ENCODE measurements around the gene GPR156.
"Not testable (repeated sequence)": the region's sequence is repeated elsewhere in the genome, so short reads cannot be mapped to it uniquely, and the experiment has no call there.

The GPR156 gene

GRCh38 chr3:120284747-120285507, at the start of gene GPR156:
Gene GPR156, minus strand, starts transcription at chr3:120285222. Its CDS starts 41,124 bp downstream, at chr3:120244098.
- in situ Hi-C loops (cut with MboI; ENCODE audit: low pct_unique_long_range_greater_than_20kb, low sequenced_read_pairs, unreplicated experiment): no loop called here

DNA sequence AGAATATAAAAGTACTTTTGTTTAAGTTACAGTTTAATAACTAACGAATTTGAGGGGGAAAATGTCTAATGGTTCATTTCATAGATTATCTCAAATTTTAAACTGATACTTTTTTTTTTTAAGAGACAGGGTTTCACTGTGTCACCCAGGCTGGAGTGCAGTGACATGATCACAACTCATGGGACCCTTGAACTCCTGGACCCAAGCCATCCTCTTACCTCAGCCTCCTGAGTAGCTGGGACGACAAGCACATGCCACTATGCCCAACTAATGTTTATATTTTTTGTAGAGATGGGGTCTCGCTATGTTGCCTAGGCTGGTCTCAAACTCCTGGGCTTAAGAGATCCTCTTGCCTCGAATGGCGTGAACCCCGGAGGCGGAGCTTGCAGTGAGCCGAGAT, 47.6 kb upstream of the GPR156 start:
- in situ Hi-C loops (cut with MboI; ENCODE audit: low pct_unique_long_range_greater_than_20kb, low sequenced_read_pairs, unreplicated experiment): no loop called here
- TF ChIP-seq, protein P1, sequence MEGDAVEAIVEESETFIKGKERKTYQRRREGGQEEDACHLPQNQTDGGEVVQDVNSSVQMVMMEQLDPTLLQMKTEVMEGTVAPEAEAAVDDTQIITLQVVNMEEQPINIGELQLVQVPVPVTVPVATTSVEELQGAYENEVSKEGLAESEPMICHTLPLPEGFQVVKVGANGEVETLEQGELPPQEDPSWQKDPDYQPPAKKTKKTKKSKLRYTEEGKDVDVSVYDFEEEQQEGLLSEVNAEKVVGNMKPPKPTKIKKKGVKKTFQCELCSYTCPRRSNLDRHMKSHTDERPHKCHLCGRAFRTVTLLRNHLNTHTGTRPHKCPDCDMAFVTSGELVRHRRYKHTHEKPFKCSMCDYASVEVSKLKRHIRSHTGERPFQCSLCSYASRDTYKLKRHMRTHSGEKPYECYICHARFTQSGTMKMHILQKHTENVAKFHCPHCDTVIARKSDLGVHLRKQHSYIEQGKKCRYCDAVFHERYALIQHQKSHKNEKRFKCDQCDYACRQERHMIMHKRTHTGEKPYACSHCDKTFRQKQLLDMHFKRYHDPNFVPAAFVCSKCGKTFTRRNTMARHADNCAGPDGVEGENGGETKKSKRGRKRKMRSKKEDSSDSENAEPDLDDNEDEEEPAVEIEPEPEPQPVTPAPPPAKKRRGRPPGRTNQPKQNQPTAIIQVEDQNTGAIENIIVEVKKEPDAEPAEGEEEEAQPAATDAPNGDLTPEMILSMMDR (IDR thresholded peaks at IDR 0.05; ENCODE audit: extremely low read depth, insufficient read depth, missing control alignments): no peak
- DNase-seq (ENCODE audit: low spot score): no peak

More at GRCh38 chr3:120284747-120285507, at the start of gene GPR156:
- peak; percentile 48 for DNase-seq (ENCODE audit: low spot score)
- TF ChIP-seq, protein P1 (IDR thresholded peaks at IDR 0.05; ENCODE audit: extremely low read depth, insufficient read depth, missing control alignments): no peak

GRCh38 chr3:120331076-120331475, 46.1 kb upstream of the GPR156 start:
- TF ChIP-seq, protein P1 (IDR thresholded peaks at IDR 0.05; ENCODE audit: extremely low read depth, insufficient read depth, missing control alignments): no peak
- no peak for DNase-seq (ENCODE audit: low spot score)
- in situ Hi-C loops (cut with MboI; ENCODE audit: low pct_unique_long_range_greater_than_20kb, low sequenced_read_pairs, unreplicated experiment): no loop called here

GRCh38 chr3:120326784-120327183, 41.8 kb upstream of the GPR156 start:
- in situ Hi-C loops (cut with MboI; ENCODE audit: low pct_unique_long_range_greater_than_20kb, low sequenced_read_pairs, unreplicated experiment): no loop called here
- no peak for DNase-seq (ENCODE audit: low spot score)
- TF ChIP-seq, protein P1 (IDR thresholded peaks at IDR 0.05; ENCODE audit: extremely low read depth, insufficient read depth, missing control alignments): no peak

- no peak for DNase-seq (ENCODE audit: low spot score)
- in situ Hi-C loops (cut with MboI; ENCODE audit: low pct_unique_long_range_greater_than_20kb, low sequenced_read_pairs, unreplicated experiment): no loop called here
- TF ChIP-seq, protein P1 (IDR thresholded peaks at IDR 0.05; ENCODE audit: extremely low read depth, insufficient read depth, missing control alignments): no peak
These were observed 39.2 kb upstream of the GPR156 start for GRCh38 chr3:120324190-120324589.

DNA sequence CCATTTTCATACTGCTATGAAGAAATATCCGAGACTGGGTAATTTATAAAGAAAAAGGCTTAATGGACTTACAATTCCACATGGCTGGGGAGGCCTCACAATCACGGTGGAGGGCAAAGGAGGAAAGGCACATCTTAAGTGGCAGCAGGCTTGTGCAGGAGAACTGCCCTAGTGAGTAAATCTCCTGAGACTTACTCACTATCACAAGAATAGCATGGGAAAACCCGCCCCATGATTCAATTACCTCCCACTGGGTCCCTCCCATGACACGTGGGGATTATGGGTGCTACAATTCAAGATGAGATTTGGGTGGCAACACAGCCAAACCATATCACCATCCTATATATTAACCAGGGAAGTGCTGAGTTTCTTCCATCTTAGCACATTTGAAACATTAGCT, 38.7 kb upstream of the GPR156 start:
- not testable (repeated sequence) for DNase-seq (ENCODE audit: low spot score)

More for the DNA sequence above, 38.7 kb upstream of the GPR156 start:
- in situ Hi-C loops (cut with MboI; ENCODE audit: low pct_unique_long_range_greater_than_20kb, low sequenced_read_pairs, unreplicated experiment): not testable (repeated sequence)
